Measurements from ENCODE around the gene PAIP1.
"Not testable (repeated sequence)": the region's sequence is repeated elsewhere in the genome, so short reads cannot be mapped to it uniquely, and the experiment has no call there.

Gene PAIP1

GRCh38 chr5:43583724-43584123, 26.8 kb upstream of the PAIP1 start:
- DNase-seq (ENCODE audit: low read depth): no peak
- in situ Hi-C loops (cut with HindIII; ENCODE audit: low sequenced_read_pairs): no loop called here
- TF ChIP-seq CTCF (IDR thresholded peaks at IDR 0.05; ENCODE audit: low read depth, low read length, missing control alignments): no peak
- H3K4me3 ChIP-seq (ENCODE audit: low read depth, low read length): no peak overlapping the region

- H3K4me3 ChIP-seq (ENCODE audit: low read depth, low read length): no peak overlapping the region
- TF ChIP-seq CTCF (IDR thresholded peaks at IDR 0.05; ENCODE audit: low read depth, low read length, missing control alignments): no peak
- DNase-seq (ENCODE audit: low read depth): no peak
- in situ Hi-C loops (cut with HindIII; ENCODE audit: low sequenced_read_pairs): no loop called here
These were observed 25.5 kb upstream of the PAIP1 start for GRCh38 chr5:43582082-43583005.

- no peak overlapping the region for H3K4me3 ChIP-seq (ENCODE audit: low read depth, low read length)
- DNase-seq (ENCODE audit: low read depth): no peak
- in situ Hi-C loops (cut with HindIII; ENCODE audit: low sequenced_read_pairs): no loop called here
- no peak for TF ChIP-seq CTCF (IDR thresholded peaks at IDR 0.05; ENCODE audit: low read depth, low read length, missing control alignments)
These were observed 24.5 kb upstream of the PAIP1 start for GRCh38 chr5:43581398-43581797.

DNA sequence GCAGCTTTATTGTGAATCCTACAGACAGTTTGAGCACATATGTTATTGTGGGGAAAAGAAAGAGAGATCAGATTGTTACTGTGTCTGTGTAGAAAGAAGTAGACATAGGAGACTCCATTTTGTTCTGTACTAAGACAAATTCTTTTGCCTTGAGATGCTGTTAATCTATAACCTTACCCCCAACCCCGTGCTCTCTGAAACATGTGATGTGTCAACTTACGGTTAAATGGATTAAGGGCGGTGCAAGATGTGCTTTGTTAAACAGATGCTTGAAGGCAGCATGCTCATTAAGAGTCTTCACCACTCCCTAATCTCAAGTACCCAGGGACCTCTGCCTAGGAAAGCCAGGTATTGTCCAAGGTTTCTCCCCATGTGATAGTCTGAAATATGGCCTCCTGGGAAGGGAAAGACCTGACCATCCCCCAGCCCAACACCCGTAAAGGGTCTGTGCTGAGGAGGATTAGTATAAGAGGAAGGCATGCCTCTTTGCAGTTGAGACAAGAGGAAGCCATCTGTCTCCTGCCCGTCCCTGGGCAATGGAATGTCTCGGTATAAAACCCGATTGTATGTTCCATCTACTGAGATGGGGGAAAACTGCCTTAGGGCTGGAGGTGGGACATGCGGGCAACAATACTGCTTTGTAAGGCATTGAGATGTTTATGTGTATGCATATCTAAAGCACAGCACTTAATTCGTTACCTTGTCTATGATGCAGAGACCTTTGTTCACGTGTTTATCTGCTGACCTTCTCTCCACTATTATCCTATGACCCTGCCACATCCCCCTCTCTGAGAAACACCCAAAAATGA, 23.7 kb upstream of the PAIP1 start:
- H3K4me3 ChIP-seq (ENCODE audit: low read depth, low read length); in situ Hi-C loops (cut with HindIII; ENCODE audit: low sequenced_read_pairs); DNase-seq (ENCODE audit: low read depth): not testable (repeated sequence)

DNA sequence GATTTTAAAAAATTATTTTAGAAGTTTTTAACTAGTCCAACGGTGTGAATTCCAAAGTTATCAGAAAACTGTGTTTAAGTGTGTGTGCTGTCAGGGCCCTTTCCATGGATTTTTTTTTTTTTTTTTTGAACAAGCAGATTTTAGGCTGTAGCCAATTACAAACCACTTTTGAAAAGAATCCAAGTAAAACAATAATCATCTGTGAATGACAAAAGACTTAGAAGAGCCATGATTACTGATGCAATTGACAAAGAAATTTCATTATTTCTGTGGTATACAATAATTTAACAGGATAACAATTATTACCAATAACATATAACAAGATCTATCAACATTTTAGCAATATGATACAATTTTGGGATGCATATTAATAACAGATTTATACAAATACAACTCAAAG, 16.2 kb upstream of the PAIP1 start:
- DNase-seq (ENCODE audit: low read depth): peak; percentile 12
- TF ChIP-seq CTCF (IDR thresholded peaks at IDR 0.05; ENCODE audit: low read depth, low read length, missing control alignments): no peak
- in situ Hi-C loops (cut with HindIII; ENCODE audit: low sequenced_read_pairs): no loop called here
- no peak overlapping the region for H3K4me3 ChIP-seq (ENCODE audit: low read depth, low read length)

DNA sequence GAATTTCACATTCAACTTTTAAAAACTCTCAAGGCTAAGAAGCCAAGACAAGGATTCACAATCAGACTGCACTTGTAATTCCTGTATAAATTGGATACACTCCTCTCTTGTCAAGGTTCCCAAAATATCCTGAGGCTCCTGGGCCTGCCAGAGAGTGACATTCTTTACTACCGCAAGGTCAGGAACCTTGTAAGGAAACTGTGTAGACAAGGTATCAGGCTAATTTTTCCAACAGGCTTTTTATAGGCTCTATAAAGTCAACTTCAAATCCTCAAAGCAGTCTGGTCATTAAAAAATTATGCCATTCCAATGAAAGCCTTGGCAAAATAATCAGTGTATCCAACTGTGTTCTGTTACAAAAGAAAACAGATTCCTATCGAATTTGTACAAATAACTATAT, 15.5 kb upstream of the PAIP1 start:
- TF ChIP-seq CTCF (IDR thresholded peaks at IDR 0.05; ENCODE audit: low read depth, low read length, missing control alignments): no peak
- in situ Hi-C loops (cut with HindIII; ENCODE audit: low sequenced_read_pairs): no loop called here
- H3K4me3 ChIP-seq (ENCODE audit: low read depth, low read length): no peak overlapping the region
- DNase-seq (ENCODE audit: low read depth): no peak

DNA sequence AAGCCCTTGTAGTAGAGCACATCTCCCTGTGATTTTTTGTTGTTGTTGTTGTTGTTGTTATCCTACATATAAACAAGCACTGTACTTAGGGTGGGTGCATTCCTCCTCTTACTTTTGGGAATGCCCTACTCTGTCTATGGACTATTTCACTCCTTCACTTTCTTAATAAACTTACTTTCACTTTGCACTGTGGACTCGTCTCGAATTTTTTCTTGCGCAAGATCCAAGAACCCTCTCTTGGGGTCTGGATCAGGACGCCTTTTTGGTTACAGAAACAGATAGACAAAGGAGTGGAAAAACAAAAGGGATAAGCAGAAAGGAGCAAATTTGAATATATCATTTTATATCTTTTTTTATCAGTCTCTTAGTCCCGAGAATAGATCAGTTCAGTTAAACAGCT, 14.4 kb upstream of the PAIP1 start:
- in situ Hi-C loops (cut with HindIII; ENCODE audit: low sequenced_read_pairs): no loop called here
- TF ChIP-seq CTCF (IDR thresholded peaks at IDR 0.05; ENCODE audit: low read depth, low read length, missing control alignments): no peak
- DNase-seq (ENCODE audit: low read depth): no peak
- no peak overlapping the region for H3K4me3 ChIP-seq (ENCODE audit: low read depth, low read length)

Measured in astrocyte of the cerebellum (primary cell).